Limb (tissue), 2 donors: ENCODE measurements around the gene PDGFC.

Experiments used
- DNase-seq, 2 donors: peaks; one replicate each; pipeline ENCODE4 v3.0.0-alpha.2; 2016; ENCODE audit errors: extremely low spot score in 2 of 2

PDGFC gene

GRCh38 chr4:156754832-156755570 lies 216.6 kb downstream of the PDGFC start:
- no peak for DNase-seq

DNA sequence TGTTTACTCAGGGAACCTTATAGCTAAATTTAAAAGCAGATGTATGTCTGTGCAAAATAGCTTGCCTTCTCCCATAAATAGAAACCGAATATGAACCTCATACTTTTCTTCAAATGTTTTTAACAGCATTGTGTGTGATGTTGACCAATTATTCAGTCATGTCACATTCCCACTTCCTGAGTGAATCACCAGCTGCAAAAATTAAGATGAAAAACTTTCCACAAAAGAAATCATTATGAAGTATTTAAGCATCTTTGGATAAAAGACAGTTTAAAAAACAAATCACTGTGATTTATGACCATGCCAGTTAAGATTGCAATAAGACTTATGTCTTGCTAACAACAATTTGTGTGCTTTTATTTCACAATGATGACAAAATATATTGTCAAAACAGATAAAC lies 220.1 kb downstream of the PDGFC start:
- no peak for DNase-seq

DNA sequence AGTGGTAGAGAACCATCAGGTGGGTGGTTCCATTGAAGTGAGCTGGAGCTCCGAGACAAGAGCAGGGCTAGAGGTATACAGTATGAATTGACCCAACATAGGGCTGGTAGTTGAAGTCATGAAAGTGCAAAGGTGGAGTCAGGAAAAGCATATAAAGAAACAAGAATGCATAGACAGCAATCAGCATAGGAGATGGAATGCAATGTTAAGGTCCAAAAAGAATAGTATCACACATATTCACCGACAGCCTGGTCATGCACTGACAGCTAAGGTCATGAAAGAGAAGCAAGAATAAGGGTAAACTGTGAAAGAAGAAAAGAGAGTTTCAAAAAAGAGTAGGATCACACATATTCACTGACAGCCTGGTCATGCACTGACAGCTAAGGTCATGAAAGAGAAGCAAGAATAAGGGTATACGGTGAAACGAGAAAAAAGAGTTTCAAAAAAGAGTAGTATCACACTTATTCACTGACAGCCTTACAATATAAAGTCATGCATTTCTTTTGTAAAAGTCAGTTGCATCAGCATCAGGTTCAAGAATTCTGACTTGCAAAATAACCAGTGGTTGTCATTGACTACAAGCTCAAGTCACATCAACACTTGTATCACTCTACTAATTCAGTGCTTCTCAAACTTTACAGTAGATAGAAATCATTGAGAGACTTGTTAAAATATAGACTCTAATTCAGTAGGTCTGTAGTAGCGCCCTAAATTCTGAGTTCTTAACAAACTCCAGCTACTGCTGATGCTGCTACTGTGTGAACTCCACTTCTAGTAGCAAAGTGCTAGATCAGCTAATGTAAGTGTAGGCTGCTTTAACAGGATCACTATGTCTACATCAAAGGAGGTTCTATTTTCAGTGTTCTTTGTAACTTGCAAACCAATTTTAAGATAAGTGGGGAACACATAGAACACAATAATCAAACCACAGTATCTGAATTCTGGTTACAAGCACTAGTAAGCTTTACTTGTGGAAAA lies 221.9 kb downstream of the PDGFC start:
- DNase-seq: no peak

- DNase-seq: no peak
These were observed 225.5 kb downstream of the PDGFC start for GRCh38 chr4:156746111-156746510.

DNA sequence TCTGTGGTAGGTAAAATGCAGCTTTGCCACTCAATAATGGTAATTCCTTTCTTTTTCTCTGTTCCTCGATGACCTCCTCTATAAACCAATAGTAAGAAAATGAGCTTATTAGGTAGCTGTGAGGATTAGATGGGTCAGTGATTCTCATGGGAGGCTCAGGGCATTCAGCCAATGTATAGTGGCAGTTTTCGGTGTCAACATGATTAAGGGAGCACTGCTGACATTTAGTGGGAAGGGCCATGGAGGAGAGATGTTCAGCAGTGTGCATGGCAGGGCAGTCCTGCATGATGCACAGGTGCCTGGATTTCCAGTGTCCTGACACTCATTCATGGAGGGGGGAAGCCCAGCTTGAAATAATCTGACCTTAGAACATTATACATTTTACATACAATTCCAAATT lies 232.8 kb downstream of the PDGFC start:
- no peak for DNase-seq

- DNase-seq: no peak
These were observed 236.4 kb downstream of the PDGFC start for GRCh38 chr4:156734965-156735895.

DNA sequence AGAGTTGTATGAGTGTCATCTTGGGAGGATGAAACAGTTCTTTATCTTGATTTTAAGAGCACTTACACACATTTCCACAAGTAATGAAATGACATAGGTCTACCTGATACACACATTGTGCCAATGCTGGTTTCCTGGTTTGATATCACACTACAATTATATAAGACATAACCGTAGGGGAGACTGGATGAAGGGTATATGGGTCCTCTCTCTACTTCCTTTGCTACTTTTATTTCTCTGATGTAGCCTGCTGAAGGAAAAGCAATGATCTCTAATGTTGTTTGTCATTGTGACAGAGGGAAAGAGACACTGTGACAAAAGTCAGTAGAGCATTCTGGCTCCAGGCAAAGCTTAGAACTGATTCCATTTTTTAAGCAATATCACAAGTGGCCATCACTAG lies 238.0 kb downstream of the PDGFC start:
- no peak for DNase-seq

- DNase-seq: no peak
These were observed 239.0 kb downstream of the PDGFC start for GRCh38 chr4:156732634-156733033.

DNA sequence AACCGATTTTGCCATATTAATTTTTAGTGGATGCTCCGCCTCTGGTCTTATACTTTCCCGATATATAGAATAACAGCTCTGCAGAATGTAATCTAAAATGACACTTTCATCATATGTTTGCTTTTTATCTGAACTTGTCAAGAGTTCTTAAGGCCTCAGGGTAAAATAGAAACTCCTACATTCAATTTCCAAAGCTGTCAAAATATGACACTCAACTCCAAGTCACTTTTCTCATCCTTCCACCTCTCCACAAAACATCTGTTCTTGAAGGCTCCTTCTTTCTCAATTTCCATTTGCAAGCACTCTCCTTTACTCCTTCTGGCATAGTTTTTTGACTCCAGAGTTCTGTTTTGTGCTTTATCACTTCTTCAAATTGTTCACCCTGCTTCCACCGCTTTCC lies 242.2 kb downstream of the PDGFC start:
- no peak for DNase-seq

DNA sequence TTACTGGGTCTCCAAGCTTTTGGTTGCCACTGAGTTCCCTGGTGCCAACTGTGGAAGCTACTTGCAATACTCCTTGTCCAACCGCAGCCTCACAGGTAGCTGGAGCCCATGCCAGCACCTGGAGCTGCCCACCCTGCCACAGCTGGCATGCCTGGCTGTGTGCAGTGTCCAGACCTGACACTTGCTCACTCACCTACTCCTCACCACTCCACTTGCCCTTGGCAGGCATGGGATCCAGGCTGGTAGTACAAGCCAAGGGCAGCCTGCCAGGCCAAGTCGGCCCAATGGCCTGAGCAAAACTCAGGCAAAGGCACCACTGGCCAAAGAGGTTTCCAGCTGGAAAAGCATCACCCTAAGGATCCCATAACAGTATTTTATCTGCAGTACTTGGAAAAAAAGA lies 246.3 kb downstream of the PDGFC start:
- DNase-seq: no peak

DNA sequence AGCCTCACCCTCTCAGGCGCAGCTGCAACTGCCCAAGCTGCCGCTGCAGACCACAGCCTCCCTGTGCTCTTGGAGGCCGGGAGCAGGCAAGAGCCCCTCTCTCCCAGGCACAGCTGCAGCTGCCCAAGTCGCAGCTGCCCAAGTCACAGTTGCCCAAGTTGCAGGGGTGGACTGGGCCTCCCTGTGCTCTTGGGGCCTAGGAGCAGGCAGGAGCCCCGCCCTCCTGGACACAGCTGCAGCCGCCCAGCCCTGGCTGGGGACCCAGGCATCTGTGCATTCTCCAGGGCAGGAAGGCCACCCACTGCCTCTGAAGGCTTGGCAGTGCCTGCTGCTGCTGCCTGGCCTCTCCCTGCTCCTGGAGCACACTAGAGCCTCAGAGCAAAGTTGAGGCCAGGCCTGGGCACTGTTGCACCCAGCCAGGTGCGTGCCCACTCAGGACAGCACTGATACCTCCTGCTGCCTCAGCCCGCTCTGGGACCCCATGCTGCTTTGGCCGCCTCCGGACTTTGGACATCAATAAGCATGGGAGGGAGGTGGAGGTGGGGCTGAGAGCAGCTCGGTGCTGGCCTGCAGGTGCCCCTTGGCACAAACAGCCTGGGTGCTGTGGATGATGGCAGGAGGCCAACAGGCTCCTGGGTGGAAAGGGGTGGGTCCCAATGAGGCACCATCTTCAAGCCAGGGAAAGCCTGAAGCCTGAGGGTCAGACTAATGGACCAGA lies 247.5 kb downstream of the PDGFC start:
- DNase-seq: no peak

- DNase-seq: no peak
These were observed 253.4 kb downstream of the PDGFC start for GRCh38 chr4:156718226-156718625.

DNA sequence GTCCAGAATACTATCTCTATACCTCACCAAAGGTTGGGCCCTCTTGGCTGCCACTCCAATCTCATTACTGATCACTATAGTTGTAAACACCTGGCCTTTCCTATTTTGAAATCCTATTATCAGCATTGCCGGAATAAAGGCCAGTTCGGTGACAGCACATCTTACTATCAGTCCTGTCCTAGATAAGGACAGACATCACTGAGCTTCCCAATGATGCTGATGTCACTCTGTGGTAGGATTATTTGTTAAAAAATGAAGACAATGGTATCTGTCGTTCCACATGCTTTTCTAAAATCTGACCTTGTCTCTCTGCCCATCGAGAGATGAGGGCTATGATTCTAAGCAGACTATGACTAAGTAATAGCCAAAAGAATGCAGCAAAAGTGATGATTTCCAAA lies 260.4 kb downstream of the PDGFC start:
- DNase-seq: no peak
